Left lung (tissue), 10 donors: ENCODE measurements around the gene TAS2R60. TPM values are rescaled to one million over a fixed set of nuclear protein-coding genes. Genes with fewer than 3 reads are reported as not detected.
"Not testable (repeated sequence)": the region's sequence is repeated elsewhere in the genome, so short reads cannot be mapped to it uniquely, and the experiment has no call there.

Experiments used
- ATAC-seq: fragments of 200-7000 bp; cut with Tn5 transposase; one replicate; pipeline ENCODE4 v1.9.1; 2020; ENCODE audit warnings: moderate library complexity
- DNase-seq, 4 donors: peaks; one replicate each; pipeline ENCODE4 v3.0.0-alpha.2; 2013 to 2020
- H3K27ac ChIP-seq, 2 donors: fragments of 200-600 bp; sonication (generic) in 1 of 2; one replicate each; pipeline versions ENCODE4 v1.5.0 to v1.8.0; 2020 to 2021
- H3K27me3 ChIP-seq, 2 donors: fragments of 200-600 bp; sonication (generic) in 1 of 2; one replicate each; pipeline versions ENCODE4 v1.5.0 to v1.8.0; 2020 to 2021
- H3K36me3 ChIP-seq, 2 donors: fragments of 200-600 bp; sonication (generic) in 1 of 2; one replicate each; pipeline versions ENCODE4 v1.5.0 to v1.8.0; 2020 to 2021
- H3K4me1 ChIP-seq, 2 donors: fragments of 200-600 bp; one replicate each; pipeline ENCODE4 v1.8.0; 2021
- H3K4me3 ChIP-seq, 2 donors: fragments of 200-600 bp; sonication (generic) in 1 of 2; one replicate each; pipeline versions ENCODE4 v1.5.0 to v1.8.0; 2020 to 2021; ENCODE audit warnings: mild to moderate bottlenecking in 1 of 2
- H3K9me3 ChIP-seq, 2 donors: fragments of 200-600 bp; sonication (generic) in 1 of 2; one replicate each; pipeline versions ENCODE4 v1.5.0 to v1.8.0; 2020 to 2021
- CTCF ChIP-seq, 2 donors: fragments of 200-600 bp; sonication (generic) in 1 of 2; IDR thresholded peaks; one replicate each; pipeline versions ENCODE4 v1.5.0 to v1.8.0; 2021; ENCODE audit warnings: antibody characterized with exemption in 2 of 2
- intact Hi-C, 2 donors: fragments of 100-400 bp; cut with DNase I; formaldehyde crosslinking; loops; one replicate each; pipeline versions ENCODE4 v1.11.2 to v1.14.2; 2022
- polyA plus RNA-seq, 6 donors: library from polyadenylated mRNA; unstranded; fragments of 120-200 nt; gene quantifications; one replicate each; pipeline ENCODE4 v1.2.1, GENCODE V29; 2013; ENCODE audit not compliant: insufficient read length in 6 of 6
- total RNA-seq, 2 donors: library from RNA; stranded (reverse); fragmentation: NEBNext Ultra II Directional; extraction: Animal tissue kit (Norgen Biotek cat#: 25700); gene quantifications; one replicate each; pipeline ENCODE4 v1.2.1, GENCODE V29; 2021
- donor health status: DM: no; HTN: yes; CAD: no.
- donor health status: DM: no; HTN: no; CAD: no.

TAS2R60 gene
- total and polyA plus RNA-seq, 8 donors = not detected

- intact Hi-C loops = loop anchor here in 1 of 2 donors (5.0 kb wide), 1 partner anchor 181 kb away; no protein-coding TSS in a partner anchor
- Histone ChIP-seq H3K27ac (no peak overlapping the region), H3K9me3 (peaks cover 0 to 3% of the 10 kb centered on the region in 2 donors), H3K27me3 (no peaks in the 10 kb centered on the region), H3K36me3 (no peaks in the 10 kb centered on the region), H3K4me3 (no peak overlapping the region), H3K4me1 (peaks cover 0 to 26% of the 10 kb centered on the region in 2 donors)
- ATAC-seq (no peak), DNase-seq (no peak)
- TF ChIP-seq CTCF (IDR thresholded peaks at IDR 0.05) = no peak
Observed at GRCh38 chr7:143417734-143418383, 25.4 kb upstream of the TAS2R60 start.

- H3K27me3 ChIP-seq = no peaks in the 10 kb centered on the region
- H3K36me3 ChIP-seq = no peaks in the 10 kb centered on the region
- TF ChIP-seq CTCF (IDR thresholded peaks at IDR 0.05) = no peak
- no peak overlapping the region for H3K27ac ChIP-seq
- H3K4me3 ChIP-seq = no peak overlapping the region
- ATAC-seq (no peak), DNase-seq (no peak)
- H3K4me1 ChIP-seq = peaks cover 0 to 17% of the 10 kb centered on the region in 2 donors
- peaks cover 0 to 3% of the 10 kb centered on the region in 2 donors for H3K9me3 ChIP-seq
- intact Hi-C loops = loop anchor here in 1 of 2 donors (5.0 kb wide), 1 partner anchor 182 kb away; no protein-coding TSS in a partner anchor
Observed at GRCh38 chr7:143418681-143419458, 24.4 kb upstream of the TAS2R60 start.

- no peaks in the 10 kb centered on the region for H3K27me3 ChIP-seq
- TF ChIP-seq CTCF (IDR thresholded peaks at IDR 0.05) = no peak
- ATAC-seq (no peak), DNase-seq (no peak)
- intact Hi-C loops = loop anchor here in 1 of 2 donors (5.0 kb wide), 1 partner anchor 183 kb away; no protein-coding TSS in a partner anchor
- no peak overlapping the region for H3K27ac ChIP-seq
- peaks cover 0 to 17% of the 10 kb centered on the region in 2 donors for H3K4me1 ChIP-seq
- H3K36me3 ChIP-seq = no peaks in the 10 kb centered on the region
- no peak overlapping the region for H3K4me3 ChIP-seq
- H3K9me3 ChIP-seq = peaks cover 0 to 3% of the 10 kb centered on the region in 2 donors
Observed at GRCh38 chr7:143419880-143420279, 23.4 kb upstream of the TAS2R60 start.

GRCh38 chr7:143420624-143421023 lies 22.6 kb upstream of the TAS2R60 start:
- H3K36me3 ChIP-seq, DNase-seq, H3K27ac ChIP-seq, H3K9me3 ChIP-seq, intact Hi-C loops, H3K4me3 ChIP-seq, H3K27me3 ChIP-seq, ATAC-seq: not testable (repeated sequence)
- peaks cover 0 to 10% of the 10 kb centered on the region in 2 donors for H3K4me1 ChIP-seq

- Histone ChIP-seq H3K27ac (no peak overlapping the region), H3K4me3 (no peak overlapping the region), H3K36me3 (no peaks in the 10 kb centered on the region), H3K4me1 (no peaks in the 10 kb centered on the region), H3K27me3 (no peaks in the 10 kb centered on the region), H3K9me3 (peaks cover 0 to 3% of the 10 kb centered on the region in 2 donors)
- TF ChIP-seq CTCF (IDR thresholded peaks at IDR 0.05) = no peak
- ATAC-seq (no peak), DNase-seq (no peak)
- intact Hi-C loops = no loop called here
Observed at GRCh38 chr7:143422033-143422432, 21.2 kb upstream of the TAS2R60 start.

GRCh38 chr7:143424476-143424875 lies 18.8 kb upstream of the TAS2R60 start:
- DNase-seq, H3K4me1 ChIP-seq, H3K36me3 ChIP-seq, H3K9me3 ChIP-seq, H3K27ac ChIP-seq, intact Hi-C loops, H3K4me3 ChIP-seq, ATAC-seq, H3K27me3 ChIP-seq: not testable (repeated sequence)
